T-helper 2 cell (primary cell): Measurements from ENCODE around the gene SERPINA5.
"Not testable (repeated sequence)": the region's sequence is repeated elsewhere in the genome, so short reads cannot be mapped to it uniquely, and the experiment has no call there.

ENCODE experiments used
- DNase-seq, 5 experiments: peaks; one replicate each; pipeline versions ENCODE4 v3.0.0 to v3.0.0-alpha.2; 2012 to 2022

SERPINA5 gene

GRCh38 chr14:94575730-94576585 is 5.3 kb upstream of the SERPINA5 start:
- no peak for DNase-seq

DNA sequence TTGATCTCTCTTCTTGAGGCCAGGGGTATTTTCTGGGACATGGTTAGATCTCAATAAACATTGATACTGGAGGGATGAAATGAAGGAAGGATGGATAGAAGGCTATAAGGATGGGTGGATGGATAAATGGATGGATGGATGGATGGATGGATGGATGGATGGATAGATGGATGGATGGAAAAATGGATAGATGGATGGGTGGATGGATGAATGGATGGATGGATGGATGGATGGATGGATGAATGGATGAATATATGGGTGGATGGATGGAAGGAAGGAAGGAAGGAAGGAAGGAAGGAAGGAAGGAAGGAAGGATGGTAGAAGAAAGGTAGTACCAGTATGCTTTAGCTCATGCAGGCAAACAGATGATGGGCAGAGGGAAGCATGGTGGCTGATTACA is 3.8 kb upstream of the SERPINA5 start:
- not testable (repeated sequence) for DNase-seq

GRCh38 chr14:94578712-94579111 is 2.5 kb upstream of the SERPINA5 start:
- DNase-seq = no peak

DNA sequence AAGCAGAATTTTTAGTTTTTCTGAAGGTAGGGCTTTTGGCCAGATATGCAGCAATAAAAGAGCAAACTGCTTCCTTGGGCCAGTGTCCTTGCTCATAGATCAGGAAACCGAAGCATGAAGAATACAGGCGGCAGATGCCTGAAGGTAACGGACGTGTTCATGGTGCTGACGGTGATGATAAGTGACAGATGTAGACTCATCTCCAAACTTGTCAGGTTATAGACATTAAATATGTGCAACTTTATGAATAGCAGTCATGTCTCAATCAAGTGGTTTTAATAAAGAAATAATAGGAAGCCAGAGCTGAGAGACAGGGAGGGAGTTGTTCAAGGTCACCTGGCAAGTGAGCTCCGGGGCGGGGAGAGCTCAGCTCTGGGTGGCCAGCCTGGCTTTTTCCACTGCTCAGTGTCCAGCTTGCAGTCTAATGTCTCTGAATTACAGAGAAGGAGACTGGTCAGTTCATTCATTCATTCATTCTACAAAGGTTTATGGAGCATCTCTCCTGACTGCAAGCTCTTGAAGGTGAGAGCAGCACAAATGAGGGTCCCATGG is 1.0 kb downstream of the SERPINA5 start:
- no peak for DNase-seq

- DNase-seq = no peak
Measured at GRCh38 chr14:94582851-94583250, 1.6 kb downstream of the SERPINA5 start.

GRCh38 chr14:94583557-94583956 is 2.3 kb downstream of the SERPINA5 start:
- DNase-seq = no peak

- DNase-seq = no peak
Measured at GRCh38 chr14:94584591-94585280, 3.5 kb downstream of the SERPINA5 start.

- DNase-seq = no peak
Measured at GRCh38 chr14:94586635-94587034, 5.4 kb downstream of the SERPINA5 start.

DNA sequence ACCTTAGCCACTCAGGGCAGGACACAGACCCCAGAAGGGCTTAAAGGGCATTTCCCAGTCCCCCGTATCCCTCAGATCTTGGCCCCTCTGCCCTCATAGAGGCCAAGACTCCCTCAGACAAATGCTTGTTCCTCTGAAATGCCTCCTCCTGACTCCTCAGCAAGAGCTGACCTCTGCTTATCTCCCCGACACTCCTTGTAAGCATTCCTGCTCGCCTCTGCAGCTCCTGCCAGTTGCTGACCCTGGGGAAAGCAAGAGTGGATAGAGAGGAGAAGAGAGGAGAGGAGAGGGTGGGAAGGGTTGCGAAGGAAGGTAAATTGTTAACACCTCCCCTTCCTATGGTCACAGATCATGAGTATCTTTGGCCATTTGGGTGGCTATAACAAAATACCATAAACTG is 7.1 kb downstream of the SERPINA5 start:
- DNase-seq = no peak

- DNase-seq = no peak
Measured at GRCh38 chr14:94591073-94591472, 9.8 kb downstream of the SERPINA5 start.

- DNase-seq = no peak
Measured at GRCh38 chr14:94591871-94592270, 10.6 kb downstream of the SERPINA5 start.

DNA sequence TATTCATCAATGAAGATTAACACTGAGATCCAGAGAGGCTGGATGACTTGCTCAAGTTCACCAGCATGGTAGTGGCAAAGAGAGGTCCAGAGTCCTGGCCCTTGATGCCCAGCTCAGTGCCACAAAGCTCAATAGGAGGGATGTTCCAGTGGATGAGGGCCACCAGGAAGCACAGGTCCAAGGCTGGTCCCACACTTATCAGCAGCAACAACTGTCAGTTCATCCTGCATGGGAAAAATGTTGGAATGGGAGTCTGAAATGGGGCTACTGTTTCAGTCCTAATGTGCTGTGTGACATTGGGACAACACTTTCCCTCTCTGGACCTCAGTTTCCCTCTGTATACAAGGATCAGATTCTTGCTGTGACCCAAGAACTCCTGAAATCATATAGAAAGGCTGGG is 11.2 kb downstream of the SERPINA5 start:
- no peak for DNase-seq

DNA sequence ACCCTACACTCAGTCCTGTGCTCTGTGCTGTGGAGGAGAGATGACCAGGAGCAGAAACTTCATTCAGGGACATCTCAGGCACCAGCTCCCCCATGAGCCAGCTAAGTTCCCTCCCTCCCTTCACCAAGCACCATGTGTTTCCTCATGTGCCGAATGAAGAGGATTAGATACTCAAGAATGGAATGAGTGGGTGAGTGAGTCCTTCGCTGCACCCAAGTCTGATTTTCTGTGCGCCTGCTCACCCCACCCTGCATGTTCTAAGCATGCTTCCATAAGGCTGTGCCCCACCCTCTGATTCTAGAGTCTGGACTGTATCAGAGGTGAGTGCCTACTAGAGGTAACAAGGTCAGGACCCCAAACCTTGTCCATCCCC is 12.1 kb downstream of the SERPINA5 start:
- DNase-seq = no peak

GRCh38 chr14:94593749-94594431 is 12.7 kb downstream of the SERPINA5 start:
- DNase-seq = no peak

DNA sequence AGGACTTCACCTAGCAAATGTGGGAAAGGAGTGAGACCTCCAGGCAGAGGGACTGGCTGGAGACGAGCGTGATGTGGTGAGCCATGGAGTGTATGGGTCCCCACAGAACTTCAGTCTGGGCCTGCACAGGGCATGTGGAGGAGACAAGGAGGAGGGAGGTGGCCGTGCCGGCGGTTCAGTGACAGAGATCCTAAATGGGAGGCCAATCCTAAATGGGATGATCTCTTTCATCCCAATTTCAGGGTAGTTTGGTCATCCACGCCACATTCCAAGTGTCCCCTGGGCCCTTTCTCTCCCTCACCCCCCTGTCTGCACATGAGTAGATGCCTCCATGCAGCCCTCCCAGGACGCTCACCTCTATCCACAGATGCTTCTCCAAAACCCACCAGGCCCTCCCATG is 13.2 kb downstream of the SERPINA5 start:
- DNase-seq = no peak

GRCh38 chr14:94595912-94596311 is 14.7 kb downstream of the SERPINA5 start:
- DNase-seq = no peak

DNA sequence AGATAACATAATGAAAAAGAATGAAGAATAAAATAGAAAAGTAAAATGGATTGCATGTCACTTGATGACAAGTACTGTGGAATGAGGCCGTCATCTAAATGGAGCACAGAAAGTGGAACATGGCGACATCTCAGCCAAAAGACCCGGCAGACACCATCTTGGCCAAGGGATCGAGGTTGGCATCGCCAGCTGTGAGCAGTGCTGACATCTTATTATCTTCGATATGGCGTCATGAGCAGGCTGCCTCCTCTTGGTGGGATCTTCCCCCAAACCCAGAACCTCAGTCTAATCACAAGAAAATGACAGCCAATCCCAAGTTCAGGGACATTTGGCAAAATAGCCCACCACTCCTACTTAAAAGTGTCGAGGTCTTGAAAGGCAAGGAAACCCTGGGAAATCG is 15.1 kb downstream of the SERPINA5 start:
- no peak for DNase-seq

GRCh38 chr14:94597788-94598187 is 16.6 kb downstream of the SERPINA5 start:
- no peak for DNase-seq

- no peak for DNase-seq
Measured at GRCh38 chr14:94598506-94598815, 17.2 kb downstream of the SERPINA5 start.

DNA sequence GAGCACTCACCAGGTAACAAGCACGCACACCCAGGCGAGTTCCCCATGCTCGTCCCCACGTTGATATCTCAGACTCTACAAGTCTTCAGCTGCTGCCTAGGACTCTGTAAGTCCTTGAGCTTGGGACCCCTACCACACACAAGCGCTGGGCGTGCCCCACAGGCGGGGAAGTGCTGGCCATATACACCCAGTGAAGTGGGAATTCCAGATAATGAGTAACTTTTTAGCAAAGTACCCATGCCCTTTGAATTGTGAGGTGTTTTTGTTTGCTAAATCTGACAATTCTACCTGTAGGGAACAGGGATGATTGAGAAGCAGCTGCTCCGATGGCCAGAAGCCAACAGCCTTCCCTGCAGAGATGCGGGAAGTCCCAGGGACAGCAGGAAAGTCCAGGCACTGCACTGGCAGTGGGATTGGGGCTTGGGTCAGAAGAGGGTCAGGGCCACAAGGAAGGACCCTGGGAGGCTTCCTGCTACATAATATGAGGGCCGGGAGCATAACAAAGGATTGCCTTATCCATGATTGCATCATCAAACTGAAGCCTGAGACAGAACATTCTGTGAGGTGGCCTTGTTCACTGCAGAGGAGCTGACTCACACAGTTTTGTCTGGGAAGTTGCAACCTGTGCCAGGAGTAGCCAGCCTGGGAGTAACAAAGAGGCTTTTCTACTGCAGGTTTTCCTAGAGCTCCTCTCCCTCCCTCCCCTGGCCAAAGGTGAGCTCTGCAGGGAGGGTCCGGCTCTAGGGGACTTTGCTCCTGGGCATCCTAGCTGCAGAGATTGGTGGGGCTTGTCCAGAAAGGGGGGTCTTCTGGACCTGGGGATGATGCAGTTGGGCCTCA is 17.8 kb downstream of the SERPINA5 start:
- DNase-seq = no peak

DNA sequence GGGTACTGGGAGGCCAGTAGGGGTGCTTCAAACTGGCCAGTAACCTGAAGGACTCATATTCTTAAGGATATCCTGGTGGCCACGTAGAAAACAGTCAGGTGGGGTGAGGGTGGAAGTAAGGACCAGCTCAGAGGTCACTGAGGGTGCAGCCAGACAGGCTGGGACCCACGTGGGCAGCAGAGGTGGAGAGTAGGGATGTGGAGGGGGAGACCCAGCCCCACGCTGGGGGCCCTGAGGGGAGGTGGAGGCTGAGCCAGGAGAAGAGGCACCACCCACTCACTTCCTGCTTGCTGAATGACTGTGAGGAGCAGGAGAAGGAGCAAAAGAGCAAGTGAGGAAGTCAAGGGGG is 18.4 kb downstream of the SERPINA5 start:
- no peak for DNase-seq

GRCh38 chr14:94600148-94600545 is 18.9 kb downstream of the SERPINA5 start:
- DNase-seq = no peak

DNA sequence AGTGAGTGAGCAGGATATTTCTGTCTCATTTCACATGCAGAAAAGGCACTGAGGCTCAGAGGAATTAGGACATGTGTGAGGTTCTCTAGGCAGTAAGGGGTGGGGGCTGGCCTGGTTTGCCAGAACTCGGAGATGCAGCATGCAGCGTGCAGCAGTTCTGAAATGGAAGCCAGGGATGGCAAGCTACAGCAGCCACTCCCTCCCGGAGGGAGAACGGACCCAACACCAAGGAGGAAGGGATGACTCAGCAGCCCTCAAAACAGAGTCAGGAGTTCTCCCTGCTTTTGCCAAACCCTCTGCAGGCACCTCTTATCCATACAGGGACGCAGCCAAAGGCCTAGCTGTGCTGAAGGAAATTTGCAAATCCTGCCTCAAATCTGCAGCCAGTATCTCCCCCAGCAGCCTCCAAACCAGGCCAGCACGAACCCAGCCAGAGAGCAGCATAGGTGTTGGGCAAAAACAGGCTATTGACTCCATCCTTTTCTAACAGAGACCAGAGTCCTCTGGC is 20.7 kb downstream of the SERPINA5 start:
- no peak for DNase-seq
